Activated T-cell treated with anti-CD3 and anti-CD28 coated beads, Interleukin-2, amount 50 U/mL, for 1 hour (primary cell): ENCODE results near the gene MUC13.

Experiments
- DNase-seq: peaks from one replicate; pipeline ENCODE4 v3.0.0-alpha.2; 2020

Gene MUC13

GRCh38 chr3:124862006-124862405 lies 72.5 kb downstream of the MUC13 start:
- no peak for DNase-seq

- DNase-seq = no peak
These were observed 73.5 kb downstream of the MUC13 start for GRCh38 chr3:124861041-124861440.

DNA sequence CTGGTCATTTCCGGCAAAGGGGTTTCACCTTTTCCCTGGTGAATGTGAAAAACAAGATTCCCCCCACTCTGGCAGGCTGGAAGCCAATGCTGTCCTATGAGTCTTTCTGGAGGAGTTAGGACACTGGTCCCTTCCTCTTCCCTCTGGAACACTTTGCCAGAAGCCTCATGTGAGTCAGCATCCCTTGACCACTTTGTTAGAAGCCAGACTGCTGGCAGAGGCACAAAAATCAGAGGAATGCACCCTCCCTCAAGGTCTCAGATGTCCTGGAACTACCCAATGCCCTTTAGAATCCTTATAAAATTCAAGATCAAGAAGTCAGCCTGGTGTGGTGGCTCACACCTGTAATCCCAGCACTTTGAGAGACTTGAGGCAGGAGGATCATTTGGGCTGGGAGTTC lies 74.0 kb downstream of the MUC13 start:
- no peak for DNase-seq

GRCh38 chr3:124859025-124859424 lies 75.5 kb downstream of the MUC13 start:
- DNase-seq = no peak

DNA sequence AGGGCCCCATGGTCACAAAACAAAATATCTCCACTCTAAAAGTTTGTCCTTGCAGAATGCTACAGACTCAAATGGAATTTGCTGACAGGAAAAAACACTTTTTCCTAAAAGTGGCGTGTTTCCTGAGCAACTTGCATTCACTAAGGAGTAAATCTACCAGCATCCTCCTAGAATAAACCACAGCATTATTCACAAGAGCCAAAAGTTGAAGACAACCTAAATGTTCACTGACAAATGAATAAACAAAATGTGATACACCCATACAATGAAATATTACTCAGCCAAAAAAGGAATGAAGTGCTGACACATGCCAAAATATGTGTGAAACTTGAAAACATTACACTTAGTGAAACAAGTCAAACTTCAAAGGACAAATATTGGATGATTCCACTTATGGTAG lies 76.3 kb downstream of the MUC13 start:
- no peak for DNase-seq

GRCh38 chr3:124856677-124857076 lies 77.9 kb downstream of the MUC13 start:
- DNase-seq = no peak
